Measurements from ENCODE around the gene RMI1.
"Not testable (repeated sequence)": the region's sequence is repeated elsewhere in the genome, so short reads cannot be mapped to it uniquely, and the experiment has no call there.

Gene RMI1

DNA sequence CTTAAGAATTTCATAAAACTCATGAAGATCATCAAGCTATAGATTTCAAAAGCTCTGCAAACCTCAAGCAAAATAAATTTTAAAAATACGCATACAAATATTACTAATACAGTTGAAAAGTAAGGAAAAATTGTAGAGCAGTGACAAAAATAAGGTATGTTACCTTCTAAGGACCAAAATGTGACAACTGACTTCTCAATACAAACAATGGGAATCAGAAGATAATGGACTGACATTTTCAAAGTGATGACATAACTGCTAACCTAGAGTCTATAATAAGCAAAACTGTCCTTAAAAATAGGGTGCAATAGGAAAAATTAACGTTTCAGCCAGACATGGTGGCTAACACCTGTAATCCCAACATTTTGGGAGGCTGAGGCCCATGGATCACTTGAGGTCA is 27.1 kb downstream of the RMI1 start:
- no peak for DNase-seq (ENCODE audit: low read depth in 2 of 2)

DNA sequence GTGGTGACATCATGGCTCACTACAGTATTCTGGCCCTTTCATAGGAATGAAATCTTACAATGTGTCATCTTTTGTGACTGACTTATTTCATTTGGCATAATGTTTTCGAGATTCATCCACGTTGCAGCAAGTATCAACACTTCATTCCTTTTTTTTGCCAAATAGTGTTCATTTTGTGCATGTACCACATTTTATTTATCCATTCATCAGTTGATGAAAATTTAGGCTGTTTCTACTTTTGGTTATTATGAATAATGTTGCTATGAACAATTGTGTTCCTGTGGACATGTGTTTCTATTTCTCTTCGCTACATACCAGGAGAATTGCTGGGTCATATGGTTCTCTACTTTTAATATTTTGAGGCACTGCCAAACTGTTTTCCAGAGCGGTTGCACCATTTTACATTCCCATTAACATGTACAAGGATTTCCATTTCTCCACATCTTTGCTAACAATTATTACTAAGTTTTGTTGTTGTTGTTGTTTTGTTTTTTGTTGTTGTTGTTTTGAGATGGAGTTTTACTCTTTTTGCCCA is 43.5 kb downstream of the RMI1 start:
- DNase-seq (ENCODE audit: low read depth in 2 of 2) = no peak

DNA sequence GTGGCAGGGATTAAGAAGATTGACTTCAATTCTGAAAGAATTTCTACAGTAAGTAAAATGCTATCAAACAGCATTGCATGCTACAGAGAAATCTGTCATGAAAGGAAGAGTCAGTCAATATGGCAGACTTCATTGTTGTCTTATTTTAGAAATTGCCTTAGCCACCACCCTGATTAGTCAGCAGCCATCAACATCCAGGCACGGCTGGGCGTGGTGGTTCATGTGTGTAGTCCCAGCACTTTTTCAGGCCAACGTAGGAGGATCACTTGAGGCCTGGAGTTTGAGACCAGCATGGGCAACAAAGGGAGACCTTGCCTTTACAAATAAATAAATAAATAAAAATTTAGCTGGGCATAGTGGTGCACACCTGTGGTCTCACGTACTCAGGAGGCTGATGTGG is 46.6 kb downstream of the RMI1 start:
- no peak for DNase-seq (ENCODE audit: low read depth in 2 of 2)

DNA sequence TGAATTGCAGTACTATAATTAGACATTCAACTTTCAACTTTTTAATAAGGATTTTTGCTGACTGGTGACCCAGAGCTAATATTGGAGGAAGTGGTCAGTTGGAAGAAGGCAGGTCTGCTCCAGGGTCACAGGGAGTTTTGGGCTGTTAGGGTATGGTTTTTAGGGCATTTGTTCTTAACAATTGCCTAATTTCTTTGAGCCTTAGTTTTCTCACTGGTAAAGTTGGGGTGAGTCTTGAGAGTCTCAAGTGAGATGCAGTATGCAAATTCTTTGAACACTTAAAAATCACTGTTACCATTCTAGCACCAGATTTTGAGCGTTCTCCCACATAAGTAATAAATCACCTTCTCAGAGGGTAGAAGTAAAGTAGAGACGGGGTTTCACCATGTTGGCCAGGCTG is 50.9 kb downstream of the RMI1 start:
- no peak for DNase-seq (ENCODE audit: low read depth in 2 of 2)

DNA sequence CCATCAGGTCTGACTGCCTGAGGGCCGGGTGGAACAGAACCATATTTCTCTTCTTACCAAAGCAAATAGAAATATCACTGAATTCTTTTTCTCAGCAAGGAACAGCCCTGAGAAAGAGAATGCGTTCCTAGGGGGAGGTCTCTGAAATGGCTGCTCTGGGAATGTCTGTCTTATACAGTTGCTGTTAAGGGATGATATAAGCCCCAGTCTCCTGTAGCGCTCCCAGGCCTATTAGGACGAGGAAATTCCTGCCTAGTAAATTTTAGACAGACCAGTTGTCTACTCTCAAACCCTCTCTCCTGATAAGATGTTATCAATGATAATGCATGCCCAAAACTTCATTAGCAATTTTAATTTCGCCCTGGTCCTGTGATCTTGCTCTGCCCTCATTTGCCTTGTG is 61.3 kb downstream of the RMI1 start:
- DNase-seq (ENCODE audit: low read depth in 2 of 2) = not testable (repeated sequence)

DNA sequence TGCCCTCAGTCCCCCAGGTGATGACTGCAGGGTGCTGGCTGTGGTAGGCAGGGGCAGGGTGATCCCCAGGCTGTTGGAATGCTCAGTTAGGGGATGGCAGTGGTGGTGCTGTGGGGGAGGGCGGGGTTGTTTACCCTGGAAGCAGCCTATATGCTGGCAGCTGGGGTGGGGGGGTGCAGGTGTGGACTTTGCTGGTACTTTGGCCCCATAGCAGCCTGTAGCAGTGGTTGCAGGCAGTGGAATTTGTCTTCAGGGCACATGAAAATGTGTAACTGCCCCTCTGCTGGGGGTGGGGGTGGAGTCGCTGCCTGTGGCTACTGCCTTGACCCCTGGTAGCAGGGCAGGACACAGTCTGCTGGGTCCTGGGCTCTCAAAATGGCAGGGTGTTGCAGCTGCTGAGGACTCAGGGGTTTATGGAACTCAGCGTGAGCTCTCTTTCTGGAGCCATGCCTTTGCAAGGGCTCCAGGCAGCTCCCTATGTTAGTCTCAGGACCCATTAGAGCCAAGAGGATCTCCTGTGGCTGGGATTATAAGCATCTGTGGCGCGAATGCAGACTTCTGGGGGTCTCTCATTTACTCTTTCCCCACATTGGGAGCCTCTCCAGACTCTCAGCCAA is 65.0 kb downstream of the RMI1 start:
- DNase-seq (ENCODE audit: low read depth in 2 of 2) = no peak
